Measurements from ENCODE around the gene MIS18A.

DNA sequence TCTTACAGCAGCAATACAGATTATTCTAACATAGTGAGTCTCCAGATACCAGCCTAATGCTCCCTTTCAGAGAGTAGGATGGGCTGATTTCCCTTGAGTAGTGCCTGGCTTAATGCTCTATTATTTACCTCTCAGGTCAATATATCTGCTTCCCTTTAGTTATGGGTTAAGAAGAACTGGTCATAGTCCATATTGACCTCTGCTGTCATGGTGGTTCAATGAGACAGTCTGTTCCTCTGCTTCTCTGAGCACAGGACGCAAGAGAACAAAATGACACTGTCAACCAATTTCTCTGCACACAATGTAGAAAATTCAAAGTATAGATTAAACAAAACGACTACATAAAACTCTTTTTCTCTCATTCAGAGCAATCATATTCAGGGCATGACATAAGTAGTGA lies 22.7 kb upstream of the MIS18A start:
- TF ChIP-seq, protein P1, sequence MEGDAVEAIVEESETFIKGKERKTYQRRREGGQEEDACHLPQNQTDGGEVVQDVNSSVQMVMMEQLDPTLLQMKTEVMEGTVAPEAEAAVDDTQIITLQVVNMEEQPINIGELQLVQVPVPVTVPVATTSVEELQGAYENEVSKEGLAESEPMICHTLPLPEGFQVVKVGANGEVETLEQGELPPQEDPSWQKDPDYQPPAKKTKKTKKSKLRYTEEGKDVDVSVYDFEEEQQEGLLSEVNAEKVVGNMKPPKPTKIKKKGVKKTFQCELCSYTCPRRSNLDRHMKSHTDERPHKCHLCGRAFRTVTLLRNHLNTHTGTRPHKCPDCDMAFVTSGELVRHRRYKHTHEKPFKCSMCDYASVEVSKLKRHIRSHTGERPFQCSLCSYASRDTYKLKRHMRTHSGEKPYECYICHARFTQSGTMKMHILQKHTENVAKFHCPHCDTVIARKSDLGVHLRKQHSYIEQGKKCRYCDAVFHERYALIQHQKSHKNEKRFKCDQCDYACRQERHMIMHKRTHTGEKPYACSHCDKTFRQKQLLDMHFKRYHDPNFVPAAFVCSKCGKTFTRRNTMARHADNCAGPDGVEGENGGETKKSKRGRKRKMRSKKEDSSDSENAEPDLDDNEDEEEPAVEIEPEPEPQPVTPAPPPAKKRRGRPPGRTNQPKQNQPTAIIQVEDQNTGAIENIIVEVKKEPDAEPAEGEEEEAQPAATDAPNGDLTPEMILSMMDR (IDR thresholded peaks at IDR 0.05; ENCODE audit: poor library complexity, severe bottlenecking), result no peak
- TF ChIP-seq RAD21 (conservative IDR thresholded peaks at IDR 0.05) (no peak), SMC3 (conservative IDR thresholded peaks at IDR 0.05; ENCODE audit: poor library complexity) (no peak), EP300 (conservative IDR thresholded peaks at IDR 0.05; ENCODE audit: poor library complexity, severe bottlenecking) (no peak), EZH2 (IDR thresholded peaks at IDR 0.05; ENCODE audit: borderline replicate concordance, insufficient read depth, low read length, poor library complexity, severe bottlenecking) (no peak), POLR2AphosphoS5 (IDR thresholded peaks at IDR 0.05) (no peak), MXI1 (conservative IDR thresholded peaks at IDR 0.05; ENCODE audit: poor library complexity, severe bottlenecking) (no peak)
- TF ChIP-seq, protein P2, sequence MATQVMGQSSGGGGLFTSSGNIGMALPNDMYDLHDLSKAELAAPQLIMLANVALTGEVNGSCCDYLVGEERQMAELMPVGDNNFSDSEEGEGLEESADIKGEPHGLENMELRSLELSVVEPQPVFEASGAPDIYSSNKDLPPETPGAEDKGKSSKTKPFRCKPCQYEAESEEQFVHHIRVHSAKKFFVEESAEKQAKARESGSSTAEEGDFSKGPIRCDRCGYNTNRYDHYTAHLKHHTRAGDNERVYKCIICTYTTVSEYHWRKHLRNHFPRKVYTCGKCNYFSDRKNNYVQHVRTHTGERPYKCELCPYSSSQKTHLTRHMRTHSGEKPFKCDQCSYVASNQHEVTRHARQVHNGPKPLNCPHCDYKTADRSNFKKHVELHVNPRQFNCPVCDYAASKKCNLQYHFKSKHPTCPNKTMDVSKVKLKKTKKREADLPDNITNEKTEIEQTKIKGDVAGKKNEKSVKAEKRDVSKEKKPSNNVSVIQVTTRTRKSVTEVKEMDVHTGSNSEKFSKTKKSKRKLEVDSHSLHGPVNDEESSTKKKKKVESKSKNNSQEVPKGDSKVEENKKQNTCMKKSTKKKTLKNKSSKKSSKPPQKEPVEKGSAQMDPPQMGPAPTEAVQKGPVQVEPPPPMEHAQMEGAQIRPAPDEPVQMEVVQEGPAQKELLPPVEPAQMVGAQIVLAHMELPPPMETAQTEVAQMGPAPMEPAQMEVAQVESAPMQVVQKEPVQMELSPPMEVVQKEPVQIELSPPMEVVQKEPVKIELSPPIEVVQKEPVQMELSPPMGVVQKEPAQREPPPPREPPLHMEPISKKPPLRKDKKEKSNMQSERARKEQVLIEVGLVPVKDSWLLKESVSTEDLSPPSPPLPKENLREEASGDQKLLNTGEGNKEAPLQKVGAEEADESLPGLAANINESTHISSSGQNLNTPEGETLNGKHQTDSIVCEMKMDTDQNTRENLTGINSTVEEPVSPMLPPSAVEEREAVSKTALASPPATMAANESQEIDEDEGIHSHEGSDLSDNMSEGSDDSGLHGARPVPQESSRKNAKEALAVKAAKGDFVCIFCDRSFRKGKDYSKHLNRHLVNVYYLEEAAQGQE (IDR thresholded peaks at IDR 0.05; ENCODE audit: borderline replicate concordance), result no peak

Measured in neural cell (in vitro differentiated cells).